OCI-LY3 (cell line): ENCODE results near the gene KRTAP2-2.
"Not testable (repeated sequence)": the region's sequence is repeated elsewhere in the genome, so short reads cannot be mapped to it uniquely, and the experiment has no call there.

ENCODE experiments used
- H2AFZ ChIP-seq: fragments of 200-600, 300-600 bp; shearing (Covaris generic); 2 replicates; pipeline ENCODE4 v1.6.0; 2014; ENCODE audit warnings: antibody characterized with exemption, low read depth, low read length
- H3K27ac ChIP-seq: fragments of 200-600, 300-600 bp; sonication (generic); 2 replicates; pipeline ENCODE4 v1.5.1; 2014; ENCODE audit warnings: mild to moderate bottlenecking, low read length, moderate library complexity, mixed read lengths
- H3K27me3 ChIP-seq: fragments of 200-600, 300-600 bp; sonication (generic); 2 replicates; pipeline ENCODE4 v1.6.1; 2014; ENCODE audit warnings: low read depth, low read length, mixed read lengths
- H3K36me3 ChIP-seq: fragments of 200-600, 300-600 bp; sonication (generic); replicated peaks from 2 replicates; pipeline ENCODE3; 2014; ENCODE audit warnings: low read depth, low read length, mixed read lengths
- H3K4me1 ChIP-seq: fragments of 300-600, 200-600 bp; sonication (generic); 2 replicates; pipeline ENCODE4 v1.6.1; 2014; ENCODE audit warnings: low read length, mixed read lengths
- H3K4me2 ChIP-seq: fragments of 200-600, 300-600 bp; sonication (generic); 2 replicates; pipeline ENCODE4 v1.6.1; 2014; ENCODE audit warnings: low read length, mixed read lengths
- H3K4me3 ChIP-seq: fragments of 300-600, 200-600 bp; sonication (generic); 2 replicates; pipeline ENCODE4 v1.5.1; 2014; ENCODE audit warnings: antibody characterized with exemption, mild to moderate bottlenecking, low read length, moderate library complexity
- H3K79me2 ChIP-seq: fragments of 300-600, 200-600 bp; shearing (Covaris generic); 2 replicates; pipeline ENCODE4 v1.6.1; 2014; ENCODE audit warnings: mild to moderate bottlenecking, low read length, mixed read lengths
- H3K9ac ChIP-seq: fragments of 300-600, 200-600 bp; shearing (Covaris generic); 2 replicates; pipeline ENCODE4 v1.6.0; 2014; ENCODE audit warnings: mild to moderate bottlenecking, low read length, moderate library complexity
- H3K9me3 ChIP-seq: fragments of 200-600, 300-600 bp; shearing (Covaris generic); 2 replicates; pipeline ENCODE4 v1.6.1; 2014; ENCODE audit warnings: low read length, mixed read lengths; ENCODE audit not compliant: insufficient read depth
- H4K20me1 ChIP-seq: fragments of 200-600, 300-600 bp; sonication (generic); 2 replicates; pipeline ENCODE4 v1.6.1; 2016; ENCODE audit warnings: low read length, mixed read lengths; ENCODE audit not compliant: insufficient read depth
- CTCF ChIP-seq: fragments of 200-600, 300-600 bp; sonication (generic); IDR thresholded peaks from 2 replicates; pipeline ENCODE4 v1.5.1; 2014; ENCODE audit warnings: antibody characterized with exemption, low read length, low read depth
- EZH2phosphoT487 ChIP-seq: fragments of 200-600 bp; shearing (Covaris generic); IDR thresholded peaks from 2 replicates; pipeline ENCODE4 v1.6.1; 2018; ENCODE audit warnings: antibody characterized with exemption, mixed run types, low read depth

Gene KRTAP2-2

GRCh38 chr17:41058741-41059140 is 3.7 kb upstream of the KRTAP2-2 start:
- no peak overlapping the region for H3K4me2 ChIP-seq

GRCh38 chr17:41057547-41057946 is 2.5 kb upstream of the KRTAP2-2 start:
- TF ChIP-seq EZH2phosphoT487 (no peak), CTCF (no peak)
- Histone ChIP-seq H3K9ac (no peak overlapping the region), H3K9me3 (no peaks in the 10 kb centered on the region), H2AFZ (no peak overlapping the region), H4K20me1 (no peaks in the 10 kb centered on the region), H3K36me3 (no peaks in the 10 kb centered on the region), H3K79me2 (no peaks in the 10 kb centered on the region), H3K4me3 (no peak overlapping the region), H3K4me2 (no peak overlapping the region), H3K27ac (no peak overlapping the region), H3K4me1 (no peaks in the 10 kb centered on the region), H3K27me3 (peaks cover 29% of the 10 kb centered on the region)

More at GRCh38 chr17:41058741-41059140, 3.7 kb upstream of the KRTAP2-2 start:
- no peaks in the 10 kb centered on the region for H3K4me1 ChIP-seq
- no peak overlapping the region for H3K4me3 ChIP-seq
- H3K27ac ChIP-seq: no peak overlapping the region
- no peaks in the 10 kb centered on the region for H3K79me2 ChIP-seq
- H3K9me3 ChIP-seq: no peaks in the 10 kb centered on the region
- H3K9ac ChIP-seq: no peak overlapping the region
- TF ChIP-seq CTCF (no peak), EZH2phosphoT487 (no peak)
- H2AFZ ChIP-seq: no peak overlapping the region
- H3K27me3 ChIP-seq: peaks cover 23% of the 10 kb centered on the region
- H3K36me3 ChIP-seq: no peaks in the 10 kb centered on the region
- no peaks in the 10 kb centered on the region for H4K20me1 ChIP-seq

GRCh38 chr17:41054556-41054955 is 474 bp downstream of the KRTAP2-2 start:
- H3K9ac ChIP-seq: not testable (repeated sequence)

GRCh38 chr17:41054025-41054424 is 1.0 kb downstream of the KRTAP2-2 start:
- Histone ChIP-seq H3K4me2 (no peak overlapping the region), H3K79me2 (no peaks in the 10 kb centered on the region), H3K36me3 (no peaks in the 10 kb centered on the region), H3K9ac (no peak overlapping the region), H2AFZ (no peak overlapping the region), H3K4me3 (no peak overlapping the region), H4K20me1 (no peaks in the 10 kb centered on the region), H3K27me3 (peaks cover 6% of the 10 kb centered on the region; the same call in 1 of the 2 replicates), H3K9me3 (no peaks in the 10 kb centered on the region), H3K27ac (no peak overlapping the region), H3K4me1 (no peaks in the 10 kb centered on the region)
- TF ChIP-seq EZH2phosphoT487 (no peak), CTCF (no peak)

More at GRCh38 chr17:41054556-41054955, 474 bp downstream of the KRTAP2-2 start:
- H4K20me1 ChIP-seq, H3K79me2 ChIP-seq, H3K27ac ChIP-seq, H3K9me3 ChIP-seq, H3K36me3 ChIP-seq, H3K4me3 ChIP-seq, H3K4me2 ChIP-seq, H2AFZ ChIP-seq, H3K27me3 ChIP-seq, H3K4me1 ChIP-seq: not testable (repeated sequence)

- Histone ChIP-seq H3K27ac (no peak overlapping the region), H3K36me3 (no peaks in the 10 kb centered on the region), H3K79me2 (no peaks in the 10 kb centered on the region), H3K9me3 (no peaks in the 10 kb centered on the region), H3K4me1 (no peaks in the 10 kb centered on the region), H4K20me1 (no peaks in the 10 kb centered on the region), H3K4me2 (no peak overlapping the region), H3K9ac (no peak overlapping the region), H2AFZ (no peak overlapping the region), H3K27me3 (peaks cover 6% of the 10 kb centered on the region; the same call in 1 of the 2 replicates), H3K4me3 (no peak overlapping the region)
- TF ChIP-seq EZH2phosphoT487 (no peak), CTCF (no peak)
Observed at GRCh38 chr17:41052566-41052965, 2.5 kb downstream of the KRTAP2-2 start.
